HG02981 (cell line): ENCODE data around the gene PIGK.

Experiments
- ATAC-seq: cut with Tn5 transposase; IDR thresholded peaks from one replicate; pipeline ENCODE4 v1.9.1; 2021; ENCODE audit warnings: mild to moderate bottlenecking, moderate library complexity; ENCODE audit not compliant: unreplicated experiment

PIGK gene

DNA sequence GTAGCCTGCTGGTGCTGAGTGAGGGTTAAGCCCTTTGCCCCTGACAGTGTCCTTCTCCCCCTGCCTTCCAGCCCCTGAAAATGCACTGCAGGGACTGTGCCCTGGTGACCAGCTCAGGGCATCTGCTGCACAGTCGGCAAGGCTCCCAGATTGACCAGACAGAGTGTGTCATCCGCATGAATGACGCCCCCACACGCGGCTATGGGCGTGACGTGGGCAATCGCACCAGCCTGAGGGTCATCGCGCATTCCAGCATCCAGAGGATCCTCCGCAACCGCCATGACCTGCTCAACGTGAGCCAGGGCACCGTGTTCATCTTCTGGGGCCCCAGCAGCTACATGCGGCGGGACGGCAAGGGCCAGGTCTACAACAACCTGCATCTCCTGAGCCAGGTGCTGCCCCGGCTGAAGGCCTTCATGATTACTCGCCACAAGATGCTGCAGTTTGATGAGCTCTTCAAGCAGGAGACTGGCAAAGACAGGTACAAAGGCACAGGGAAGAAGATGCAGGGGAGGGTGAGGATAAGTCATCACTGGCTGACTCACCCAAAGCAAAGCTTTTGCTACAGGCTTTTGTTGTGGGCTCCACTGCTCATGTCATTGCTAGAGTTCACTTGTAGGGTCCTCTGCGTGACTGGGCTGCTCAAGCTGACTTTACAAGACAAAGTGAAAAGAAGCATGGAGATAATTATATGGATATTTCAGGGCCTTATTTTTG is 174.9 kb downstream of the PIGK start:
- ATAC-seq = no peak

DNA sequence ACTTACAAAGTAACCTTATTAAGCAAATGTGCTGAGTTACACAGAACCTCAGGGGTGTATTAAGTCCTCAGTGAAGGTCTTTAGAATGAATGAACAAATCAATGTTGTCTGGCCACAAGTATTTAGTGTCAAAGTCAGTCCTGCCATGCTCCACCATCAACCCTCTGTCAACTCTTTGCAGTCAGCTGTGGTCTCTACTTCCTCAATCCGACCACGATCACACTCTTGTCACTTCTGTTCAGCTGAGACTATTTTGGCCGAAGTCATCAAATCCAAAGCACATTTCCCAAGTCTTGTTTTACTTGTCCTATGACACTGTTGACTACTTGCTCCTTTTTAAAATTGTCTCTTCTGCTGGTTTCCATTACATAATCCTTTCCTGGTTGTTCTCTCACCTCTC is 178.4 kb downstream of the PIGK start:
- no peak for ATAC-seq

DNA sequence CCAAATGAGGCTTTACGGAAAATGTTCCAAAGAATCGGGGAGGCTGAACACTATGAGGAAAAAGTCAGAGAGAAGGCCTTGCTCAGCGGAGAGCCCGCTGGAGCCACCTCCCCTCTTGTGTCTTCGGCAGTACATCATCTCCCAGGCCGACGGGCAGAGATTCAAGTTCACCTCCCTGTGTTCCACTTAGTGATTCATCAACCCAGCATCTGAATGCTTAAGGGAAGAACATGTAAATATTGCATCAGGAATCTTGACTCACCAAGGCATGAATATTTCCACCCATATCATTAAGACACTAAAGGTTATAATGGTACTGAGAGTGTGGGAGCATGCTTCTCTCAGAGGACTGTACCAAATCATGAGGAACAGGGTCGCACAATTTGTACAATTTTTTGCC is 179.5 kb downstream of the PIGK start:
- no peak for ATAC-seq

DNA sequence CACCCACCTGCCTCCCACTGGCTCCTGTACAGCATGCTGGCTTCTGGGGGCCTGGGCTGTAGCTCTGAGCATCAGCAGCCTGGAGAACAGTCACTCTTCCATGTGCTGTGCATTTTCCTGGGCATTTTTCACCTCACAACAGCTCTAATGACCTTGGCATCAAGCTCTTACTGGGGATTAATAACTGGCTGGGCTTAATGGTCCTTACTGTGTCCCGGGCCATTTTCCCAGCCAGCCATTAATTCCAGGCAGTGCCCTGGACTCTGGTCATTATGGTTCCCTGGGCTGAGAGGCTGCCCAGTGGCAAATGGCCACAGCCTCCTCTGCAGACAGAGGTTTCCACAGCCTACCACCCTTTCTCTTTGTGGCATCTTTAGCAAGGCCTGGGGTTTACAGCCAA is 180.1 kb downstream of the PIGK start:
- no peak for ATAC-seq
